Keratinocyte (primary cell): Measurements from ENCODE around the gene AJM1. TPM values are rescaled to one million over a fixed set of nuclear protein-coding genes. Genes with fewer than 3 reads are reported as not detected.
A peak's percentile ranks its signal among the peaks of the same experiment; 100 is the strongest.
"Not testable (repeated sequence)": the region's sequence is repeated elsewhere in the genome, so short reads cannot be mapped to it uniquely, and the experiment has no call there.

ENCODE experiments used
- DNase-seq: peaks from one replicate; pipeline ENCODE4 v3.0.0-alpha.2; 2011; ENCODE audit warnings: low read depth, missing footprints, low spot score
- FAIRE-seq: peaks from 2 replicates; lab custom pipeline; 2011; peaks lifted over from hg19 to GRCh38; lab: Jason Lieb, UNC
- H2AFZ ChIP-seq: 2 replicates; pipeline ENCODE4 v1.6.0; 2012; ENCODE audit warnings: low read length, control low read depth, inconsistent platforms; ENCODE audit not compliant: control insufficient read depth
- H3K27ac ChIP-seq: 2 replicates; pipeline ENCODE4 v1.5.1; 2011; ENCODE audit warnings: low read length; ENCODE audit not compliant: control insufficient read depth, insufficient read depth
- H3K27me3 ChIP-seq: 3 replicates; pipeline ENCODE4 v1.6.0; 2011; ENCODE audit warnings: low read length; ENCODE audit not compliant: control insufficient read depth, insufficient read depth; ENCODE audit errors: extremely low read depth
- H3K36me3 ChIP-seq, 2 experiments: 2 replicates in 1 of 2; 3 replicates in 1 of 2; pipeline ENCODE4 v1.5.1; 2011; ENCODE audit warnings: low read length in 2 of 2, mild to moderate bottlenecking in 1 of 2; ENCODE audit not compliant: control insufficient read depth in 2 of 2, insufficient read depth in 2 of 2; ENCODE audit errors: extremely low read depth in 1 of 2
- H3K4me1 ChIP-seq: 3 replicates; pipeline ENCODE4 v1.5.1; 2011; ENCODE audit warnings: low read length; ENCODE audit not compliant: control insufficient read depth, insufficient read depth; ENCODE audit errors: extremely low read depth
- H3K4me2 ChIP-seq: 3 replicates; pipeline ENCODE4 v1.6.0; 2011; ENCODE audit warnings: low read depth, low read length; ENCODE audit not compliant: control insufficient read depth, insufficient read depth; ENCODE audit errors: extremely low read depth
- H3K4me3 ChIP-seq, 3 experiments: fragments of 200-600 bp in 1 of 3; sonication (generic) in 1 of 3; 2 replicates in 2 of 3; 3 replicates in 1 of 3; pipeline ENCODE4 v1.5.1; 2011 to 2016; ENCODE audit warnings: low read length in 3 of 3, mild to moderate bottlenecking in 3 of 3, control low read depth in 2 of 3, inconsistent platforms in 1 of 3, low read depth in 1 of 3, mixed read lengths in 1 of 3, mixed run types in 1 of 3, moderate library complexity in 1 of 3; ENCODE audit not compliant: control insufficient read depth in 2 of 3, insufficient read depth in 2 of 3; ENCODE audit errors: extremely low read depth in 1 of 3
- H3K79me2 ChIP-seq: 2 replicates; pipeline ENCODE4 v1.6.0; 2012; ENCODE audit warnings: low read length; ENCODE audit not compliant: control insufficient read depth, insufficient read depth
- H3K9ac ChIP-seq: 3 replicates; pipeline ENCODE4 v1.6.0; 2011; ENCODE audit warnings: low read length; ENCODE audit not compliant: control insufficient read depth, insufficient read depth; ENCODE audit errors: extremely low read depth
- H3K9me1 ChIP-seq: 3 replicates; pipeline ENCODE4 v1.6.0; 2011; ENCODE audit warnings: low read length; ENCODE audit not compliant: control insufficient read depth, insufficient read depth; ENCODE audit errors: extremely low read depth
- H3K9me3 ChIP-seq: 2 replicates; pipeline ENCODE4 v1.5.1; 2012; ENCODE audit warnings: low read depth, low read length; ENCODE audit not compliant: control insufficient read depth
- H4K20me1 ChIP-seq: 3 replicates; pipeline ENCODE4 v1.6.0; 2011; ENCODE audit warnings: low read length; ENCODE audit not compliant: control insufficient read depth, insufficient read depth; ENCODE audit errors: extremely low read depth
- EZH2 ChIP-seq: IDR thresholded peaks from one replicate; pipeline ENCODE4 v1.6.1; 2012; ENCODE audit warnings: inconsistent platforms, mild to moderate bottlenecking, low read length, moderate library complexity
- dilution Hi-C: fragments of 300-500 bp; cut with MboI; formaldehyde crosslinking; loops from one replicate; pipeline ENCODE4 v1.7.0; 2020; ENCODE audit warnings: low sequenced_read_pairs; ENCODE audit not compliant: extremely low pct_ligation_motif_present
- polyA plus RNA-seq, 5 experiments: library from polyadenylated mRNA; depleted of rRNA in 3 of 5; stranded (reverse) in 3 of 5; stranded (forward) in 1 of 5; unstranded in 1 of 5; fragments of >200 nt; gene quantifications; 1 replicate in 1 of 5; 2 replicates in 3 of 5; 3 replicates in 1 of 5; pipeline versions ENCODE4 v1.2.1 to v1.2.3, GENCODE V29; 2011 to 2012; ENCODE audit warnings: missing spikeins in 2 of 5, low read depth in 1 of 5, low replicate concordance in 1 of 5
- TF ChIP-seq, protein P1 (sequence below), 3 experiments: IDR thresholded peaks in 1 of 3; conservative IDR thresholded peaks in 1 of 3; optimal IDR thresholded peaks in 1 of 3; 2 replicates in 2 of 3; 3 replicates in 1 of 3; pipeline versions ENCODE3 to v1.5.1; 2011; ENCODE audit warnings: low read length in 3 of 3, mild to moderate bottlenecking in 3 of 3, moderate library complexity in 2 of 3, control low read depth in 1 of 3, inconsistent platforms in 1 of 3; ENCODE audit not compliant: insufficient read depth in 2 of 3; ENCODE audit errors: extremely low read depth in 1 of 3

Gene AJM1
- polyA plus RNA-seq, 1 donor (not counting 4 experiments of a cell fraction or from before 2014, with no cell fraction given) = 0.12 TPM

DNA sequence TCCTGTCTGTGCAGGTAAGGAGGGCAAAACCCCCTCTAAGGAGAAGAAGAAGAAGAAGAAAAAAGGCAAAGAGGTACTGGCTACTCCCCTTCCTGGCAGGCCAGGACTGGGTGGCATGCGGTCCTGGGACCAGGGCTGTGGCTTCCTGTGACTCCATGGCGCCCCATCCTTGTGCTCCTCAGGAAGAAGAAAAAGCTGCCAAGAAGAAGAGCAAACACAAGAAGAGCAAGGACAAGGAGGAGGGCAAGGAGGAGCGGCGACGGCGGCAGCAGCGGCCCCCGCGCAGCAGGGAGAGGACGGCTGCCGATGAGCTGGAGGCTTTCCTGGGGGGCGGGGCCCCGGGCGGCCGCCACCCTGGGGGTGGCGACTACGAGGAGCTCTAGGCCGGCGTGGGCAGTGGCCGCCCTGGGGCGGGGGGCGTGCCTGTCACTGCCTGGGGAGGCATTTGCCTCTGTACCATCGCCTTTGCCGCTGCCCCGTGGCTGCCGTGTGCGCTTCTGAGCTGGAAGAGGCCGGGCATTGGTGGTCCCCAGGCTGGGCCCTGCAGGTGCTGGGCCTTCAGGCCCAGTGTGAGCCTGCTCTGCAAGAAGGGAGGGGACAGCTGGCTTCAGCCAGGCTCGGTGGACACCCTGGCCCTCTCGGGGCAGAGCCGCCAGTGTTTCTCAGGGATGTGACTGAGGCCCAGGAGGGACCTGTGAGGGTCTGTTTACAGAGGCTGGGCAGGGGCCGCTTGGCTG is 2.0 kb upstream of the AJM1 start:
- H3K36me3 ChIP-seq = peaks cover 0 to 11% of the 10 kb centered on the region in 2 experiments
- no peak for FAIRE-seq

GRCh38 chr9:136840877-136841645 is 1.2 kb upstream of the AJM1 start:
- TF ChIP-seq, protein P1, sequence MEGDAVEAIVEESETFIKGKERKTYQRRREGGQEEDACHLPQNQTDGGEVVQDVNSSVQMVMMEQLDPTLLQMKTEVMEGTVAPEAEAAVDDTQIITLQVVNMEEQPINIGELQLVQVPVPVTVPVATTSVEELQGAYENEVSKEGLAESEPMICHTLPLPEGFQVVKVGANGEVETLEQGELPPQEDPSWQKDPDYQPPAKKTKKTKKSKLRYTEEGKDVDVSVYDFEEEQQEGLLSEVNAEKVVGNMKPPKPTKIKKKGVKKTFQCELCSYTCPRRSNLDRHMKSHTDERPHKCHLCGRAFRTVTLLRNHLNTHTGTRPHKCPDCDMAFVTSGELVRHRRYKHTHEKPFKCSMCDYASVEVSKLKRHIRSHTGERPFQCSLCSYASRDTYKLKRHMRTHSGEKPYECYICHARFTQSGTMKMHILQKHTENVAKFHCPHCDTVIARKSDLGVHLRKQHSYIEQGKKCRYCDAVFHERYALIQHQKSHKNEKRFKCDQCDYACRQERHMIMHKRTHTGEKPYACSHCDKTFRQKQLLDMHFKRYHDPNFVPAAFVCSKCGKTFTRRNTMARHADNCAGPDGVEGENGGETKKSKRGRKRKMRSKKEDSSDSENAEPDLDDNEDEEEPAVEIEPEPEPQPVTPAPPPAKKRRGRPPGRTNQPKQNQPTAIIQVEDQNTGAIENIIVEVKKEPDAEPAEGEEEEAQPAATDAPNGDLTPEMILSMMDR (optimal IDR thresholded peaks at IDR 0.05 in 1 of 3, IDR thresholded peaks at IDR 0.05 in 1 of 3, conservative IDR thresholded peaks at IDR 0.05 in 1 of 3; ENCODE audit: extremely low read depth in 1 of 3, insufficient read depth in 2 of 3, low read length in 3 of 3) = no peak
- no peak for TF ChIP-seq EZH2
- Histone ChIP-seq H3K9ac (no peak overlapping the region), H3K4me2 (no peak overlapping the region), H3K4me3 (no peak overlapping the region), H3K36me3 (peaks cover 0 to 9% of the 10 kb centered on the region in 2 experiments), H3K9me1 (no peaks in the 10 kb centered on the region), H4K20me1 (no peaks in the 10 kb centered on the region), H3K27me3 (peaks cover 21% of the 10 kb centered on the region), H3K4me1 (peaks cover 9% of the 10 kb centered on the region), H3K27ac (no peak overlapping the region), H3K79me2 (no peaks in the 10 kb centered on the region), H2AFZ (no peak overlapping the region), H3K9me3 (no peaks in the 10 kb centered on the region)
- dilution Hi-C loops = no loop called here
- DNase-seq (no peak), FAIRE-seq (no peak)

More for the DNA sequence above, 2.0 kb upstream of the AJM1 start:
- Histone ChIP-seq H3K4me3 (no peak overlapping the region), H3K27me3 (peaks cover 13% of the 10 kb centered on the region), H3K9me3 (no peaks in the 10 kb centered on the region), H3K9me1 (no peaks in the 10 kb centered on the region), H3K4me1 (peaks cover 9% of the 10 kb centered on the region), H3K9ac (no peak overlapping the region), H4K20me1 (no peaks in the 10 kb centered on the region), H3K27ac (no peak overlapping the region), H3K79me2 (no peaks in the 10 kb centered on the region), H3K4me2 (no peak overlapping the region), H2AFZ (no peak overlapping the region)
- TF ChIP-seq EZH2 = no peak
- TF ChIP-seq, protein P1 (optimal IDR thresholded peaks at IDR 0.05 in 1 of 3, IDR thresholded peaks at IDR 0.05 in 1 of 3, conservative IDR thresholded peaks at IDR 0.05 in 1 of 3; ENCODE audit: extremely low read depth in 1 of 3, insufficient read depth in 2 of 3, low read length in 3 of 3) = no peak
- dilution Hi-C loops = no loop called here
- DNase-seq = no peak

DNA sequence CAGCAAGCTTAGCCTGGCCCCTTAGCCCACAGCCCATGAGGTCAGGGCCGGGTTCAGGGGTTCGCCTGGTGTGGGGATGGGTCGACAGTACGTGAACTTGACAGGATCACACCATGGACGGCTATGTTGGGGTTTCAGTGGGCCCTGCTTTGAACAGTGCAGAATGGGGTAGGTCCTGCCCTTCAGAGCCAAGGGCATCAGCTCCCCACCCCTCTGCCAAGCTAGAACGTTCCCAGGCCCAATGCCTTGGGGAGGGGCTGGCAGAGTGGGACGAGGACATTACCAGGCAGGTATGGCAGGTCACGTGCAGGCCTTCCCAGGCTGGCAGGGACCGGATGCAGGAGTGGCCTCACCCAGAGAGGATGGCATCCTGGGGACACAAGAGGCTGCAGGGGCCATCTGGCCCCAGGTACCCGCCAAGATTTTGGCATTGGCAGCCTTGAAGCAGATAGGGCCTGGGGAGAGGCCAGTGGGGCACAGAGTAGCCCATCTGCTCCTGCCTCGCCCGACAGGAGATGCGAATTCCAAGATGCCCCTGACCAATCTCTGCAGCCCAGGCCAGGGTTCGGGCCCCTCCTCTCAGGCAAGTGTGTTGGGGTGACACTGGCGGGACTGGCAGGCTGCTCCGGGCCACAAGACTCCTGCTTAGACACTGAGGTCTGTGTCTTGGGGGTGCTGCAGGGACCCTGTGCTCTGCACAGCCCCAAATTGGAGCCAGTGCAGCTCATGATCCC is 465 bp upstream of the AJM1 start:
- Histone ChIP-seq H3K4me2 (peak overlapping the region; percentile 70), H3K27me3 (peaks cover 28% of the 10 kb centered on the region)
- H3K9me3 ChIP-seq, H3K36me3 ChIP-seq, H3K4me1 ChIP-seq, dilution Hi-C loops, H3K9me1 ChIP-seq, H2AFZ ChIP-seq, H3K4me3 ChIP-seq, H3K27ac ChIP-seq, DNase-seq, H3K9ac ChIP-seq, H4K20me1 ChIP-seq, H3K79me2 ChIP-seq, FAIRE-seq: not testable (repeated sequence)
